NCI-H526 (cell line): ENCODE results near the gene CDO1.

Source experiments
- DNase-seq, 2 experiments: peaks; one replicate each; lab custom pipeline; 2025; lab: John Stamatoyannopoulos, UW

CDO1 gene

GRCh38 chr5:115816226-115817081, at the start of gene CDO1:
CDO1 (minus strand) TSS chr5:115816659; CDS start chr5:115816397, 262 bp downstream.
- peak; percentile 37 to 74 for DNase-seq

GRCh38 chr5:115859378-115859777, 42.9 kb upstream of the CDO1 start:
- no peak for DNase-seq

GRCh38 chr5:115858396-115858795, 41.9 kb upstream of the CDO1 start:
- DNase-seq, result no peak

- DNase-seq, result no peak
Observed at GRCh38 chr5:115857626-115858349, 41.3 kb upstream of the CDO1 start.

- DNase-seq, result no peak
Observed at GRCh38 chr5:115857057-115857479, 40.6 kb upstream of the CDO1 start.

- DNase-seq, result no peak
Observed at GRCh38 chr5:115855959-115856358, 39.5 kb upstream of the CDO1 start.

- DNase-seq, result no peak
Observed at GRCh38 chr5:115854139-115854538, 37.7 kb upstream of the CDO1 start.

- DNase-seq, result peak in 1 of 2 experiments; percentile 27
Observed at GRCh38 chr5:115850744-115851416, 34.4 kb upstream of the CDO1 start.

GRCh38 chr5:115849258-115849798, 32.9 kb upstream of the CDO1 start:
- no peak for DNase-seq

- DNase-seq, result no peak
Observed at GRCh38 chr5:115847290-115847689, 30.8 kb upstream of the CDO1 start.

- DNase-seq, result no peak
Observed at GRCh38 chr5:115844321-115844817, 27.9 kb upstream of the CDO1 start.

GRCh38 chr5:115843444-115844130, 27.1 kb upstream of the CDO1 start:
- DNase-seq, result no peak

- peak in 1 of 2 experiments; percentile 3 for DNase-seq
Observed at GRCh38 chr5:115842952-115843351, 26.5 kb upstream of the CDO1 start.

- DNase-seq, result peak in 1 of 2 experiments; percentile 84
Observed at GRCh38 chr5:115842089-115842935, 25.9 kb upstream of the CDO1 start.

GRCh38 chr5:115841382-115842088, 25.1 kb upstream of the CDO1 start, which contains the start of the genes AP3S1 and ATG12:
AP3S1 (plus strand) TSS chr5:115841935; CDS start chr5:115842038, 103 bp downstream.
ATG12 (minus strand) TSS chr5:115841565; CDS start chr5:115841552, 13 bp downstream.
- DNase-seq, result peak; percentile 79 to 91

GRCh38 chr5:115840873-115841272, 24.4 kb upstream of the CDO1 start:
- DNase-seq, result no peak

GRCh38 chr5:115838885-115839518, 22.5 kb upstream of the CDO1 start:
- DNase-seq, result peak in 1 of 2 experiments; percentile 49

GRCh38 chr5:115835481-115835880, 19.0 kb upstream of the CDO1 start:
- no peak for DNase-seq

GRCh38 chr5:115831163-115831768, 14.8 kb upstream of the CDO1 start:
- DNase-seq, result peak in 1 of 2 experiments; percentile 25
